GM18858 (cell line): ENCODE measurements around the gene PPP2R5E.
"Not testable (repeated sequence)": the region's sequence is repeated elsewhere in the genome, so short reads cannot be mapped to it uniquely, and the experiment has no call there.

Experiments
- ATAC-seq: cut with Tn5 transposase; IDR thresholded peaks from one replicate; pipeline ENCODE4 v1.9.1; 2021; ENCODE audit not compliant: unreplicated experiment

Gene PPP2R5E

DNA sequence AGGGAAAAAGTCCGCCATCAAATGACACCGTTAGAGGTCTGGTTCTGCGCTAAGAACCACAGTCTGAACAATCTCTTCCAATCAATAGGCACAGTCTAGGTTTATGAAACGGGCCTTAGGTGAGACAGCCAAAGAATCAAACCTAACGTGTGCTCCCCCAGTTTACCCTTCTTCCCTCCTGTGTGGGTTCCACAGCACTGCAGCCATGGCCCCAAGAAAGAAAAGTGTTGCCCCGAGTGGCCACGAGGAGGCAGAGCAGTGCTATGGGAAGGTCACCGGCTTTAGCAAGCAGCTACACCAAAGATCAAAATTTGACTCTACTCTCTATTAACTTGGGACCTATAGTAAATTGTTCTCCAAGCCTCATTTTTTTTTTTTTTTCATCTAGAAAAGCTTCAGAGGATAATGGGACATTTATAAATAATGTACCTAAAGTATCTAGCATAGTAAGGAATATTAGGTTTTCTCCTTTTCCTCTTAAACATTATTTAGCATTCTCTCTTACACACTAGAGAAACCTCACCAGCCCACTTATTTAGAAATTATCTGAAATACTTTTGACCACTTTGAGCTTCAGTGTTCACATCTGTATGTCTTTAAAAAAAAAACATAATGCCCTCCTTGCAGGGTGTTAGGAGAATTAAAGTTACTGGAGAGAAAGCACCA is 154.3 kb downstream of the PPP2R5E start:
- ATAC-seq: peak; percentile 80

- ATAC-seq: no peak
Measured at GRCh38 chr14:63387711-63388110, 155.5 kb downstream of the PPP2R5E start.

GRCh38 chr14:63383776-63384367 is 159.3 kb downstream of the PPP2R5E start:
- peak; percentile 99 for ATAC-seq

- no peak for ATAC-seq
Measured at GRCh38 chr14:63378444-63378843, 164.7 kb downstream of the PPP2R5E start.

DNA sequence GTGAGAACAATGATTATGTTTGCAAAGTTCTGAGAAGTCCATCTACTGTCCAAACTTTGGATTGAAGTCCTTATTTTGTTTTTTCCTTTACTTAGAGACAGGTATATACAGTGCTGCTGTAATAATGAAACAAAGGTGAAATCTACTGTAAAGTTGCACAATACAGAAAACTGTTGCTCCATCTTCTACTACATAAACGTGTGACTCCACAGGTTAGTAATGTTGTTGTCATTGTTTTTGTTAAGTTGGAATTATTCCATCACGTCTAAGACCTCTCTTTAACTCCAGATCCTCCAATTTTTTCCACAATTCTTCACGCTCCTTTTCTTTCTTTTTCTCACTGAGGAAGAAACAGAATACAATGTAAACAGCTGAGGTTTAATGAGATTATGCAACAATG is 167.4 kb downstream of the PPP2R5E start:
- no peak for ATAC-seq

- ATAC-seq: not testable (repeated sequence)
Measured at GRCh38 chr14:63371613-63372012, 171.6 kb downstream of the PPP2R5E start.

DNA sequence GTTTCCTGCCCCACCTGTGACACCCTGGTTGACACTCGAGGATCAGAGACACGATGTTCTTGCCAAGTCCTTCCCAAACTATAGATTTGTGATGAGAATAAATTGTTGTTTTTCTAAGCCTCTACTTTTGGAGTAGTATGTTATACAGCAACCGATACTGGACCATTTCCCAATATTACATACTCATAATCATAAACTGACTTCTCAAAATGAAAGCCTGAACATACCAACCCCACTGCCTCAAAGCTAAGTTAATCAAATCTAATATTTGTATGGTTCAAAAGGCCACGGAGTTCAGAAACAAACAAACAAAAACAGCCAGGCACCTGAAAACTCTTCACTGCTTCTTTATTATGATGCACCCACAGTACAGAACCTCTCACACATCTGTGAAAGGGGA is 172.1 kb downstream of the PPP2R5E start:
- ATAC-seq: peak; percentile 42

DNA sequence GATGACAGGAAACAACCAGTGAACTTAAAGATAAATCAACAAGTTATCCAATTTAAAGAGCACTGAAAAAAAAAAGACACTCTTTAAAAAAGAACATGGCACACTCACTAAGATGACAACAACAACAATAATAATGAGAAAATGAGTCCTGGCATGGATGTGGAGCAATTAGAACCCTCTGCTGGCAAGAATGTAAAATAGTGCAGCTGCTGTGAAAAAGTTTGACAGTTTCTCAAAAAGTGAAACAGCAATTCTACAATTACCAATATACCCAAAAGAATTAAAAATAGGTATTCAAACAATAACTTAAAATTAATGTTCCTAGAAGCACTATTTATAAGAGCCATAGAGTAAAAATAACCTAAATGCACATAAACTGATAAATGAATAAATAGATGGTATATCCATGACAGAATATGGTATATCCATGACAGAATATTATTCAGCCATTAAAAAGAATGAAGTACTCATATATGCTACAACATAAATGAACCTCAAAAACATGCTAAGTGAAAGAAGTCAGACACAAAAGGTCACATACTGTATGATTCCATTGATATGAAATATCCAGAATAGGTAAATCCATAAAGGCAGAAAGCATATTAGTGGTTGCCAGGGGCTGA is 175.3 kb downstream of the PPP2R5E start:
- ATAC-seq: no peak

DNA sequence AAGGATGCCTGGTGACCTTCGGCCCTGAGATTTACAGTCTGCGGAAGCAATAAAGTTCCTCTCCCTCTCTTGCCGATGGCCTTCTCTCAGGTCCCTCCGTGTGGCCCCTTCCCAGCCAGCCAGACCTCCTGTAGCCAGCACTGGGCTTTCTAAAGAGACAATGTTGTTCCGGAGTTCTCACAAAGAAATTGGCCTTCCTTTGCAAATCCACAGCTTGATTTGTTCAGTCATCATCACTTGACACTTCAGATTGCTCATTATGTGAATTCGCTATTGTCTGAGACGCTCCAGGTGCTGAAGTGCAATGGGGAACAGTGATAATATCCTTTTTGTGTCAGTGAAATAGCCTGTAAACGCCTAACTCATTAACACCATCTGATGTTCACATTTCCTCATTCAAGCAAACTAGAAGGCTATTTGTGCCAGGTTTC is 180.8 kb downstream of the PPP2R5E start:
- ATAC-seq: no peak

- no peak for ATAC-seq
Measured at GRCh38 chr14:63361790-63362189, 181.4 kb downstream of the PPP2R5E start.

GRCh38 chr14:63357841-63358240 is 185.3 kb downstream of the PPP2R5E start:
- ATAC-seq: no peak

- ATAC-seq: no peak
Measured at GRCh38 chr14:63345826-63346225, 197.4 kb downstream of the PPP2R5E start.

DNA sequence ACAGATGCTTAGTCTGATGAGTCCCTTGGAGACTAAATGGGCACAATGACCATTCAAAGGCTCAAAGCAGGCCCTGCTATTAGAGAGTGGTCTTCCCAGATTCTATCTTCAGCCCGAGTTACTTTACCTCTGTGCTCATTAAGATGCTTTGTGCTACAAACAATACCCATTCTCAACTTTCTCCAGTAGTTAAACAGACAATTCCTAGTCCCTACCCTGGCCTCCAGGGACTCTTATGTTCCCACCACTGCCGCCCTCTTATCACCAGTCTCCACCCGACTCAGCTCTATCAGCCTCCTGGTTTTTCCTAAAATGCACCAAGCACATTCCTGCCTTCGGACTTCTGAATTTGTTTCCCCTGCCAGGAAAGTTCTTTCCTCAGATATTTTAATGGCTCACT is 198.8 kb downstream of the PPP2R5E start:
- no peak for ATAC-seq

DNA sequence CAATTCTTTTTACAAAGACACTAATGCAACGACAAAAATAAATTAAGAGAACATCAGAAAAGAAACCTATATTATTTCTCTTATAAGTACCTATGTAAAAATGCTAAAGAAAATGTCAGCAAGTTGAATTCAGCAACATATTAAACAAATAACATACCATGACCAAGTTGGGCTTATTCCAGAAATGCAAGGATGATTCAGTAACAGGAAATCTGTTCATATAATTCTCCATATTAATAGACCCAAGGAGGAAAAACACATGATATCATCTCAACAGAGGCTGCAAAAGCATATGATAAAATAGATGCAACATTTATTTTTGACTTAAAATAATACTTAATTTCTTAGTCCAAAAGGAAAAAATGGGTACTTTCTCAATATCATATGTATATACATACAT is 199.3 kb downstream of the PPP2R5E start:
- no peak for ATAC-seq

DNA sequence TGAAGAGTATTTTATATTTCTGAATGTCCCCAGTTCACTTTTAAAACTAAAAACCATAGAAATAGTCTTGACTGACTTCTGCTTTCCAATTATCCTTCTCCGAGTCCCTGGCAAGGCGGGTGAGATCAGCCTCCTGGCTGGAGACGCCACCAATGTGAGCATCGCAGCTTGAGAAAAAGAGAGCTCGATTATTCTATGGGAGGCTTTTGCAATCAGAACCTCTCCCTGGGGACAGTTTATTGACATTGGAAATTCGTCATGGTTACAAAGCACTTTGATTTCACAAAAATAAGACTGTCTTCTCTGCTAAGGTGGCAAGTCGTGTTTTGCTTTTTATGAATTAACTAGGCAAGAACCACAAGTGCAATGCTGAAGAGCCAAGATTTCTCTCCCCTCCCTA is 200.8 kb downstream of the PPP2R5E start:
- no peak for ATAC-seq

DNA sequence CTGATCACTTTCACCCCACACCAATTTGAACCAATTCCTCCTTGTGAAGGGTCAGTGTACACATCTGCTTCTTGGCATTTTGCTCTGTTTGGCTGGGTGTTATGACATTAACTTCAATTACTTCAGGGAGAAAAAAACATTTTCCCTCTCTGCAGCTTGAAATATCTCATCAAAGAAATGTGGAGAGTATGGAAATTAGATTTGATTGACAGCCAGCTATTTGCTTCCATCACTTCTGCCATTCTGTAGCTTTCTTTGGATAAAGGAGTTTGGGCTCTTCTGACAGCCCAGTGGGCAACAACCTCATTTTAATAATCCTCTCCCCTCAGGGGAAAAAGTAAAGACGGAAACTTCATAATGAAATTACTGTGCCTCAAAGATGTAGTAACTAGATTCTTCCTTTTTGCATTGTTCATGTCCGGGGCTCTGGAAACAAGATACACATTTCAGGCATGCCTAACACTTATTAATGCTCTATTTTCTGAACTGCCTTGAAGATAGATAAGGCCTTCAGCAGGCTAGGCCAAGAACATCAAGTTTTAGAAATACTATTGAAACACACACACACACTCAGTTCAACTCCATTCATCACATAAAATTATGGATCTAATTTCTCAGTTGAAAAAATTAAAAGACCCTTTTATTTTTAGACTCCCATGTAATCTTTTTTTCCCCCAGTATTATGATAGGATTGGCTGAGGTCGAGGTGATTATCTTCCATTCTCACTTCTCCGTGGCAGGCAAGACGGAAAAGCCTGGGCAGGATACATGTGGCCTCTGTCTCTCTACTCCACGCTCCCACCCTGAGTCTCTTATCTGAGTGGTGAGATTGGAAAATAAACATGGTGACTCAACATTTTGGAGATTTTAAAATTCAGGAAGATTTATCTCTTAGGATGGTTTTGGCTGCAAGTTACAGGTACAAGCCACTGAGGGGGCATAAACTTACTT is 214.1 kb downstream of the PPP2R5E start:
- ATAC-seq: no peak

GRCh38 chr14:63326840-63327239 is 216.3 kb downstream of the PPP2R5E start:
- no peak for ATAC-seq

DNA sequence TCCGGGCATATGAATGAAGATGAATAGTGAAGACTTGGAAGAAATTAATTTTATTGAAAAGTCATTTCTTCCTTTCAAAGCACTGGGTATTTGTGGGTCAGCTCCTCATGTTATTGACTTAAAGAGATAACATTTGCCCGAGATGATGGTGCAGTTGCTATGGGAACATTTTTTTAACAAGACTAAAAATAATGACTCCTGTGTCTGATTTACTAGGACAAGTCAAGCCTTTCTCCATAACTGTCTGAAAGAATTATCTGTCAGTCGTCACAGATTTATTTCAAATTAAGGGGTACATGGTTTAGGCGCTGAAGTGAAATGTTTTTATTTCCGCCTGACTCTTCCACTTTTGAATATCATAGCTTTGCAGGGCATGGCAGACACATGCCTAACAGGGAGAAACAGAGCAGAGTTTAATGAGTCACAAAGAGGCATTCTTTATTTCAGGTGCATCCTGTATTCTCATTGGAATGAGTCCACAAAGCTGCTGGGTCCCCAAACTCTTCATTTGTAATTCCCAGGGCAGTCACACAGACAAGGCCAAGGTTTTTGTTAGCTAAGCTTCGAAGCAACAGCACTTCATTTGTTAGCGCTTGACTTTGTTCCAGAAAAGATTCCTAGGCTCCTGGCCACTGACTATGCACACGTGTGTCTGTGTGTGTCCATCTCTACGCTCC is 220.1 kb downstream of the PPP2R5E start:
- ATAC-seq: no peak

DNA sequence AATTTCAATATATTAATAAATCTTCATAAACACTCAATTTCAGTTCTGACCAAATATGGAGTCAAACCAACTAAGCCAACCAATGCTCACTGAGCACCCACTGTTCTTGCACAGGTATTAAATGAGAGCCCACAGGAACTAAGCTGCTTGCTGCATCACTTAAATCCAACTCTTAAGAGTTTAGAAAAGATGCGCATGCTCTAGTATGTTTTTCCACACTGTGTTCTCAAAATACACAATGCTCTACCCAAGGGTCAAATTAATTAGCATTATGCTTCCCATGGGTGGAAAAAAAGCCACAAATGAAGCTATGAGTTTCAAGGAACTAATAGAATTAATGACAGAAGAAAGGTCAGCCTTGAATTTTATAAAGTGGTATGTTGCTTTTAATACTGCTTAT is 220.7 kb downstream of the PPP2R5E start:
- ATAC-seq: no peak
